ENCODE data around the gene SRP68. TPM values are rescaled to one million over a fixed set of nuclear protein-coding genes. Genes with fewer than 3 reads are reported as not detected.

Gene SRP68
- total and polyA plus RNA-seq, 2 of the 8 experiments (the other 6 are each of a cell fraction or from before 2014, with no cell fraction given): 57.7 to 83.5 TPM

DNA sequence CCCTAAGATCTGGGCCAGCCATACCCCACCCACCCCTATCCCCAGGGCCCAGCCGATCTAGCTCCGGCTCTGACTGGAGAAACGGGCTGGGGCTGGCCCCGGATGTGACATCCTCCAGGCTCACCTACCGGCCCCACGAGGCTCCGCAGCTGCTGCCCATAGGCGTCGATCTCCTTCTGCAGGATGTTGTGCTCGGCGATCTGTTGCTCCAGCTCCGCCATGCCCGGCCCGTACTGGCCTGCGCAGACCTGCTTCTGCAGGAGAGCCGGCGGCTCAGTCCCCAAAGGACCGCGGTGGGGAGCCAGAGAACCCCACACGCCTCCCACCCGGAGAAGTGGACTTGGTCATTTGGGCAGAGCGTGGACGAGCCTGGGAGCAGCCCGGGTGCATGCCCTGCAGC is 50.0 kb downstream of the SRP68 start (continued):
- TF ChIP-seq, protein P1, sequence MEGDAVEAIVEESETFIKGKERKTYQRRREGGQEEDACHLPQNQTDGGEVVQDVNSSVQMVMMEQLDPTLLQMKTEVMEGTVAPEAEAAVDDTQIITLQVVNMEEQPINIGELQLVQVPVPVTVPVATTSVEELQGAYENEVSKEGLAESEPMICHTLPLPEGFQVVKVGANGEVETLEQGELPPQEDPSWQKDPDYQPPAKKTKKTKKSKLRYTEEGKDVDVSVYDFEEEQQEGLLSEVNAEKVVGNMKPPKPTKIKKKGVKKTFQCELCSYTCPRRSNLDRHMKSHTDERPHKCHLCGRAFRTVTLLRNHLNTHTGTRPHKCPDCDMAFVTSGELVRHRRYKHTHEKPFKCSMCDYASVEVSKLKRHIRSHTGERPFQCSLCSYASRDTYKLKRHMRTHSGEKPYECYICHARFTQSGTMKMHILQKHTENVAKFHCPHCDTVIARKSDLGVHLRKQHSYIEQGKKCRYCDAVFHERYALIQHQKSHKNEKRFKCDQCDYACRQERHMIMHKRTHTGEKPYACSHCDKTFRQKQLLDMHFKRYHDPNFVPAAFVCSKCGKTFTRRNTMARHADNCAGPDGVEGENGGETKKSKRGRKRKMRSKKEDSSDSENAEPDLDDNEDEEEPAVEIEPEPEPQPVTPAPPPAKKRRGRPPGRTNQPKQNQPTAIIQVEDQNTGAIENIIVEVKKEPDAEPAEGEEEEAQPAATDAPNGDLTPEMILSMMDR (IDR thresholded peaks at IDR 0.05; ENCODE audit: control extremely low read depth in 1 of 3, insufficient read depth in 1 of 3, low read depth in 1 of 3, low read length in 3 of 3): no peak
- no peak for TF ChIP-seq JUND (IDR thresholded peaks at IDR 0.05; ENCODE audit: low read length)
- no peak for TF ChIP-seq ATF2 (IDR thresholded peaks at IDR 0.05; ENCODE audit: low read length)
- TF ChIP-seq FOSL1 (IDR thresholded peaks at IDR 0.05; ENCODE audit: insufficient read depth, low read depth, low read length): no peak
- no peak for TF ChIP-seq SAP30 (IDR thresholded peaks at IDR 0.05; ENCODE audit: insufficient read depth, insufficient replicate concordance, low read length)

All from H1 (cell line).